SU-DHL-6 (cell line): ENCODE results near the gene EGR4.

Experiments used
- CTCF ChIP-seq: fragments of 200-600 bp; sonication (generic); IDR thresholded peaks from one replicate; pipeline ENCODE4 v1.5.1; 2017; ENCODE audit warnings: antibody characterized with exemption, mild to moderate bottlenecking, low read length, moderate library complexity; ENCODE audit not compliant: insufficient read depth, poor library complexity, severe bottlenecking
- EZH2phosphoT487 ChIP-seq: fragments of 200-600 bp; sonication (generic), shearing (Covaris generic); conservative IDR thresholded peaks from 2 replicates; pipeline ENCODE4 v1.6.1; 2018; ENCODE audit warnings: mild to moderate bottlenecking, antibody characterized with exemption, low read length, moderate library complexity, mixed read lengths

GRCh38 chr2:73289304-73289703 is 4.0 kb downstream of the EGR4 start:
- no peak for TF ChIP-seq CTCF
- TF ChIP-seq EZH2phosphoT487, result no peak
